Astrocyte (in vitro differentiated cells and primary cell): ENCODE measurements around the gene RAB40B.

Experiments used
- EZH2 ChIP-seq: IDR thresholded peaks from 2 replicates; pipeline ENCODE4 v1.6.1; 2012; ENCODE audit warnings: mild to moderate bottlenecking, low read length, inconsistent platforms; ENCODE audit not compliant: insufficient read depth
- TF ChIP-seq, protein P1 (sequence below): IDR thresholded peaks from 2 replicates; pipeline ENCODE4 v1.5.1; 2011; ENCODE audit warnings: low read depth, mild to moderate bottlenecking, inconsistent platforms, low read length, moderate library complexity; ENCODE audit not compliant: insufficient read depth

- TF ChIP-seq, protein P1, sequence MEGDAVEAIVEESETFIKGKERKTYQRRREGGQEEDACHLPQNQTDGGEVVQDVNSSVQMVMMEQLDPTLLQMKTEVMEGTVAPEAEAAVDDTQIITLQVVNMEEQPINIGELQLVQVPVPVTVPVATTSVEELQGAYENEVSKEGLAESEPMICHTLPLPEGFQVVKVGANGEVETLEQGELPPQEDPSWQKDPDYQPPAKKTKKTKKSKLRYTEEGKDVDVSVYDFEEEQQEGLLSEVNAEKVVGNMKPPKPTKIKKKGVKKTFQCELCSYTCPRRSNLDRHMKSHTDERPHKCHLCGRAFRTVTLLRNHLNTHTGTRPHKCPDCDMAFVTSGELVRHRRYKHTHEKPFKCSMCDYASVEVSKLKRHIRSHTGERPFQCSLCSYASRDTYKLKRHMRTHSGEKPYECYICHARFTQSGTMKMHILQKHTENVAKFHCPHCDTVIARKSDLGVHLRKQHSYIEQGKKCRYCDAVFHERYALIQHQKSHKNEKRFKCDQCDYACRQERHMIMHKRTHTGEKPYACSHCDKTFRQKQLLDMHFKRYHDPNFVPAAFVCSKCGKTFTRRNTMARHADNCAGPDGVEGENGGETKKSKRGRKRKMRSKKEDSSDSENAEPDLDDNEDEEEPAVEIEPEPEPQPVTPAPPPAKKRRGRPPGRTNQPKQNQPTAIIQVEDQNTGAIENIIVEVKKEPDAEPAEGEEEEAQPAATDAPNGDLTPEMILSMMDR, result no peak
- TF ChIP-seq EZH2, result no peak
Measured at GRCh38 chr17:82705756-82706155, 7.3 kb upstream of the RAB40B start.
